Measurements from ENCODE around the gene CAMKMT. TPM values are rescaled to one million over a fixed set of nuclear protein-coding genes. Genes with fewer than 3 reads are reported as not detected.

The CAMKMT gene
- polyA plus RNA-seq, 2 donors = 5.2 to 5.6 TPM

GRCh38 chr2:44779793-44780192, 418.0 kb downstream of the CAMKMT start:
- H3K27me3 ChIP-seq (ENCODE audit: control insufficient read depth in 1 of 2, insufficient read depth in 2 of 2, low read length in 2 of 2) = no peaks in the 10 kb centered on the region
- H3K36me3 ChIP-seq (ENCODE audit: control insufficient read depth in 2 of 2, insufficient read depth in 2 of 2, low read length in 1 of 2) = no peaks in the 10 kb centered on the region
- no peaks in the 10 kb centered on the region for H3K4me1 ChIP-seq (ENCODE audit: control insufficient read depth in 2 of 2, insufficient read depth in 2 of 2, low read length in 1 of 2)
- H3K27ac ChIP-seq (ENCODE audit: low read depth in 2 of 2, low read length in 1 of 2) = no peak overlapping the region
- no peak overlapping the region for H3K4me3 ChIP-seq (ENCODE audit: low read depth in 1 of 2, low read length in 2 of 2)
- H3K9me3 ChIP-seq (ENCODE audit: control insufficient read depth in 2 of 2, insufficient read depth in 1 of 2, low read depth in 1 of 2, low read length in 1 of 2) = no peaks in the 10 kb centered on the region
- WGBS, 2 donors = 93 to 95% methylated on average over 2 of the region's 2 CpGs

- H3K4me3 ChIP-seq (ENCODE audit: low read depth in 1 of 2, low read length in 2 of 2) = no peak overlapping the region
- no peak overlapping the region for H3K27ac ChIP-seq (ENCODE audit: low read depth in 2 of 2, low read length in 1 of 2)
- H3K4me1 ChIP-seq (ENCODE audit: control insufficient read depth in 2 of 2, insufficient read depth in 2 of 2, low read length in 1 of 2) = no peaks in the 10 kb centered on the region
- H3K9me3 ChIP-seq (ENCODE audit: control insufficient read depth in 2 of 2, insufficient read depth in 1 of 2, low read depth in 1 of 2, low read length in 1 of 2) = no peaks in the 10 kb centered on the region
- WGBS, 2 donors = 93 to 95% methylated on average over 7 of the region's 7 CpGs
- H3K27me3 ChIP-seq (ENCODE audit: control insufficient read depth in 1 of 2, insufficient read depth in 2 of 2, low read length in 2 of 2) = no peaks in the 10 kb centered on the region
- H3K36me3 ChIP-seq (ENCODE audit: control insufficient read depth in 2 of 2, insufficient read depth in 2 of 2, low read length in 1 of 2) = no peaks in the 10 kb centered on the region
Observed at GRCh38 chr2:44780406-44780805, 418.7 kb downstream of the CAMKMT start.

GRCh38 chr2:44785433-44785832, 423.7 kb downstream of the CAMKMT start:
- no peaks in the 10 kb centered on the region for H3K27me3 ChIP-seq (ENCODE audit: control insufficient read depth in 1 of 2, insufficient read depth in 2 of 2, low read length in 2 of 2)
- H3K4me3 ChIP-seq (ENCODE audit: low read depth in 1 of 2, low read length in 2 of 2) = no peak overlapping the region
- WGBS, 2 donors = 50 to 56% methylated on average over 2 of the region's 2 CpGs
- no peaks in the 10 kb centered on the region for H3K9me3 ChIP-seq (ENCODE audit: control insufficient read depth in 2 of 2, insufficient read depth in 1 of 2, low read depth in 1 of 2, low read length in 1 of 2)
- no peaks in the 10 kb centered on the region for H3K36me3 ChIP-seq (ENCODE audit: control insufficient read depth in 2 of 2, insufficient read depth in 2 of 2, low read length in 1 of 2)
- no peaks in the 10 kb centered on the region for H3K4me1 ChIP-seq (ENCODE audit: control insufficient read depth in 2 of 2, insufficient read depth in 2 of 2, low read length in 1 of 2)
- H3K27ac ChIP-seq (ENCODE audit: low read depth in 2 of 2, low read length in 1 of 2) = no peak overlapping the region

GRCh38 chr2:44786045-44786816, 424.5 kb downstream of the CAMKMT start:
- Histone ChIP-seq H3K27ac (ENCODE audit: low read depth in 2 of 2, low read length in 1 of 2) (no peak overlapping the region), H3K9me3 (ENCODE audit: control insufficient read depth in 2 of 2, insufficient read depth in 1 of 2, low read depth in 1 of 2, low read length in 1 of 2) (no peaks in the 10 kb centered on the region), H3K27me3 (ENCODE audit: control insufficient read depth in 1 of 2, insufficient read depth in 2 of 2, low read length in 2 of 2) (no peaks in the 10 kb centered on the region), H3K4me3 (ENCODE audit: low read depth in 1 of 2, low read length in 2 of 2) (no peak overlapping the region), H3K36me3 (ENCODE audit: control insufficient read depth in 2 of 2, insufficient read depth in 2 of 2, low read length in 1 of 2) (no peaks in the 10 kb centered on the region), H3K4me1 (ENCODE audit: control insufficient read depth in 2 of 2, insufficient read depth in 2 of 2, low read length in 1 of 2) (no peaks in the 10 kb centered on the region)
- 88 to 90% methylated on average over 7 of the region's 7 CpGs for WGBS, 2 donors

- no peaks in the 10 kb centered on the region for H3K36me3 ChIP-seq (ENCODE audit: control insufficient read depth in 2 of 2, insufficient read depth in 2 of 2, low read length in 1 of 2)
- WGBS, 2 donors = 87 to 89% methylated on average over 5 of the region's 5 CpGs
- H3K4me1 ChIP-seq (ENCODE audit: control insufficient read depth in 2 of 2, insufficient read depth in 2 of 2, low read length in 1 of 2) = no peaks in the 10 kb centered on the region
- no peak overlapping the region for H3K27ac ChIP-seq (ENCODE audit: low read depth in 2 of 2, low read length in 1 of 2)
- no peaks in the 10 kb centered on the region for H3K9me3 ChIP-seq (ENCODE audit: control insufficient read depth in 2 of 2, insufficient read depth in 1 of 2, low read depth in 1 of 2, low read length in 1 of 2)
- H3K27me3 ChIP-seq (ENCODE audit: control insufficient read depth in 1 of 2, insufficient read depth in 2 of 2, low read length in 2 of 2) = no peaks in the 10 kb centered on the region
- H3K4me3 ChIP-seq (ENCODE audit: low read depth in 1 of 2, low read length in 2 of 2) = no peak overlapping the region
Observed at GRCh38 chr2:44786817-44787214, 425.1 kb downstream of the CAMKMT start.

GRCh38 chr2:44787663-44788062, 425.9 kb downstream of the CAMKMT start:
- WGBS, 2 donors = 80 to 84% methylated on average over 6 of the region's 6 CpGs
- no peaks in the 10 kb centered on the region for H3K4me1 ChIP-seq (ENCODE audit: control insufficient read depth in 2 of 2, insufficient read depth in 2 of 2, low read length in 1 of 2)
- no peaks in the 10 kb centered on the region for H3K27me3 ChIP-seq (ENCODE audit: control insufficient read depth in 1 of 2, insufficient read depth in 2 of 2, low read length in 2 of 2)
- no peaks in the 10 kb centered on the region for H3K36me3 ChIP-seq (ENCODE audit: control insufficient read depth in 2 of 2, insufficient read depth in 2 of 2, low read length in 1 of 2)
- H3K27ac ChIP-seq (ENCODE audit: low read depth in 2 of 2, low read length in 1 of 2) = no peak overlapping the region
- H3K9me3 ChIP-seq (ENCODE audit: control insufficient read depth in 2 of 2, insufficient read depth in 1 of 2, low read depth in 1 of 2, low read length in 1 of 2) = no peaks in the 10 kb centered on the region
- H3K4me3 ChIP-seq (ENCODE audit: low read depth in 1 of 2, low read length in 2 of 2) = no peak overlapping the region

GRCh38 chr2:44789446-44789845, 427.7 kb downstream of the CAMKMT start:
- Histone ChIP-seq H3K27me3 (ENCODE audit: control insufficient read depth in 1 of 2, insufficient read depth in 2 of 2, low read length in 2 of 2) (no peaks in the 10 kb centered on the region), H3K4me1 (ENCODE audit: control insufficient read depth in 2 of 2, insufficient read depth in 2 of 2, low read length in 1 of 2) (no peaks in the 10 kb centered on the region), H3K4me3 (ENCODE audit: low read depth in 1 of 2, low read length in 2 of 2) (no peak overlapping the region), H3K27ac (ENCODE audit: low read depth in 2 of 2, low read length in 1 of 2) (no peak overlapping the region), H3K9me3 (ENCODE audit: control insufficient read depth in 2 of 2, insufficient read depth in 1 of 2, low read depth in 1 of 2, low read length in 1 of 2) (no peaks in the 10 kb centered on the region), H3K36me3 (ENCODE audit: control insufficient read depth in 2 of 2, insufficient read depth in 2 of 2, low read length in 1 of 2) (no peaks in the 10 kb centered on the region)
- 53% methylated on average over 5 of the region's 5 CpGs for WGBS, 2 donors

GRCh38 chr2:44789971-44790721, 428.4 kb downstream of the CAMKMT start:
- H3K36me3 ChIP-seq (ENCODE audit: control insufficient read depth in 2 of 2, insufficient read depth in 2 of 2, low read length in 1 of 2) = no peaks in the 10 kb centered on the region
- H3K27me3 ChIP-seq (ENCODE audit: control insufficient read depth in 1 of 2, insufficient read depth in 2 of 2, low read length in 2 of 2) = no peaks in the 10 kb centered on the region
- H3K9me3 ChIP-seq (ENCODE audit: control insufficient read depth in 2 of 2, insufficient read depth in 1 of 2, low read depth in 1 of 2, low read length in 1 of 2) = no peaks in the 10 kb centered on the region
- H3K4me1 ChIP-seq (ENCODE audit: control insufficient read depth in 2 of 2, insufficient read depth in 2 of 2, low read length in 1 of 2) = no peaks in the 10 kb centered on the region
- WGBS, 2 donors = 63% methylated on average over 7 of the region's 7 CpGs
- no peak overlapping the region for H3K4me3 ChIP-seq (ENCODE audit: low read depth in 1 of 2, low read length in 2 of 2)
- H3K27ac ChIP-seq (ENCODE audit: low read depth in 2 of 2, low read length in 1 of 2) = no peak overlapping the region

GRCh38 chr2:44793322-44793870, 431.6 kb downstream of the CAMKMT start:
- no peaks in the 10 kb centered on the region for H3K9me3 ChIP-seq (ENCODE audit: control insufficient read depth in 2 of 2, insufficient read depth in 1 of 2, low read depth in 1 of 2, low read length in 1 of 2)
- no peak overlapping the region for H3K4me3 ChIP-seq (ENCODE audit: low read depth in 1 of 2, low read length in 2 of 2)
- H3K27me3 ChIP-seq (ENCODE audit: control insufficient read depth in 1 of 2, insufficient read depth in 2 of 2, low read length in 2 of 2) = peaks cover 0 to 2% of the 10 kb centered on the region in 2 donors

More at GRCh38 chr2:44793322-44793870, 431.6 kb downstream of the CAMKMT start:
- Histone ChIP-seq H3K27ac (ENCODE audit: low read depth in 2 of 2, low read length in 1 of 2) (no peak overlapping the region), H3K4me1 (ENCODE audit: control insufficient read depth in 2 of 2, insufficient read depth in 2 of 2, low read length in 1 of 2) (no peaks in the 10 kb centered on the region), H3K36me3 (ENCODE audit: control insufficient read depth in 2 of 2, insufficient read depth in 2 of 2, low read length in 1 of 2) (no peaks in the 10 kb centered on the region)

Measured in esophagus (tissue), 2 donors.